GM12878 (cell line): ENCODE measurements around the gene GSTCD. TPM values are rescaled to one million over a fixed set of nuclear protein-coding genes. Genes with fewer than 3 reads are reported as not detected.

Experiments
- ATAC-seq: fragments of 200-7000 bp; cut with Tn5 transposase; 3 replicates; pipeline ENCODE4 v1.9.1; 2020; ENCODE audit warnings: mild to moderate bottlenecking, moderate library complexity
- BruUV-seq: library from RNA; stranded (reverse); fragments of 400-500 nt; replicated peaks from 2 replicates; lab custom pipeline; 2021; lab: Mats Ljungman, UMichigan
- CTCF ChIA-PET: fragments of 300-600 bp; sonication (Branson Sonifier 250); formaldehyde crosslinking; extraction: SDS; loops from one replicate; lab custom pipeline; 2021; ENCODE audit warnings: inconsistent platforms; lab: Yijun Ruan, JAX
- POLR2A ChIA-PET: fragments of 350-600 bp; formaldehyde crosslinking; extraction: SDS; loops from one replicate; lab custom pipeline; 2021; ENCODE audit warnings: inconsistent platforms; lab: Charles Lee
- RAD21 ChIA-PET: fragments of 300-600 bp; sonication (Branson Sonifier 250); formaldehyde crosslinking; loops from one replicate; lab custom pipeline; 2023; ENCODE audit warnings: antibody characterized with exemption; ENCODE audit not compliant: unreplicated experiment; lab: Charles Lee
- SMC1A ChIA-PET: fragments of 300-600 bp; sonication (Branson Sonifier 250); formaldehyde crosslinking; loops from one replicate; lab custom pipeline; 2023; ENCODE audit not compliant: unreplicated experiment, uncharacterized antibody; lab: Charles Lee
- DNase-seq: peaks from one replicate; pipeline ENCODE4 v3.0.0-alpha.2; 2011; ENCODE audit warnings: low read depth, low spot score
- FAIRE-seq: peaks from 3 replicates; lab custom pipeline; 2011; peaks lifted over from hg19 to GRCh38; lab: Jason Lieb, UNC
- H2AFZ ChIP-seq: 2 replicates; pipeline ENCODE4 v1.6.0; 2011; ENCODE audit warnings: low read depth, low read length, control low read depth; ENCODE audit not compliant: control insufficient read depth
- H3K27ac ChIP-seq: 2 replicates; pipeline ENCODE4 v1.5.1; 2011; ENCODE audit warnings: control low read depth; ENCODE audit not compliant: control insufficient read depth, insufficient read depth
- H3K27me3 ChIP-seq, 2 experiments: replicated peaks in 1 of 2; 2 replicates each; pipeline versions ENCODE4 v1.6.0 to v1.6.1; 2011; ENCODE audit warnings: low read length in 1 of 2; ENCODE audit not compliant: control insufficient read depth in 2 of 2, insufficient read depth in 2 of 2
- H3K36me3 ChIP-seq, 2 experiments: 2 replicates each; pipeline ENCODE4 v1.5.1; 2011; ENCODE audit warnings: low read length in 1 of 2; ENCODE audit not compliant: control insufficient read depth in 2 of 2, insufficient read depth in 2 of 2
- H3K4me1 ChIP-seq: 2 replicates; pipeline ENCODE4 v1.6.1; 2011; ENCODE audit warnings: mild to moderate bottlenecking, low read length, moderate library complexity, mixed read lengths; ENCODE audit not compliant: control insufficient read depth, insufficient read depth
- H3K4me2 ChIP-seq: 2 replicates; pipeline ENCODE4 v1.6.0; 2011; ENCODE audit warnings: control low read depth; ENCODE audit not compliant: control insufficient read depth, insufficient read depth
- H3K4me3 ChIP-seq: fragments of 200-600 bp; sonication (generic); 2 replicates; pipeline ENCODE4 v1.5.1; 2016
- H3K79me2 ChIP-seq: 2 replicates; pipeline ENCODE4 v1.6.0; 2011; ENCODE audit warnings: low read length; ENCODE audit not compliant: control insufficient read depth, insufficient read depth
- H3K9ac ChIP-seq: 2 replicates; pipeline ENCODE4 v1.8.0; 2011; ENCODE audit warnings: low read length, control low read depth, mixed read lengths; ENCODE audit not compliant: control insufficient read depth, insufficient read depth
- H3K9me3 ChIP-seq: replicated peaks from 3 replicates; pipeline ENCODE4 v1.5.1; 2011; ENCODE audit warnings: mild to moderate bottlenecking, low read length; ENCODE audit not compliant: control insufficient read depth, insufficient read depth
- H4K20me1 ChIP-seq: 2 replicates; pipeline ENCODE4 v1.6.0; 2011; ENCODE audit not compliant: control insufficient read depth, insufficient read depth
- BCL11A ChIP-seq: IDR thresholded peaks from 2 replicates; pipeline ENCODE4 v1.6.1; 2011; ENCODE audit warnings: low read depth, low read length
- CBX5 ChIP-seq: sonication (generic); IDR thresholded peaks from 2 replicates; pipeline ENCODE4 v1.6.1; 2016; ENCODE audit warnings: low read depth, moderate library complexity, mild to moderate bottlenecking, inconsistent platforms
- FOS ChIP-seq: IDR thresholded peaks from 3 replicates; pipeline ENCODE4 v1.6.1; 2011; ENCODE audit warnings: borderline replicate concordance; ENCODE audit not compliant: insufficient read length; ENCODE audit errors: extremely low read depth
- IRF3 ChIP-seq: fragments of 450-650 bp; IDR thresholded peaks from 2 replicates; pipeline ENCODE4 v1.6.1; 2014; ENCODE audit warnings: mild to moderate bottlenecking
- IRF4 ChIP-seq: IDR thresholded peaks from 2 replicates; pipeline ENCODE4 v1.6.1; 2011; ENCODE audit warnings: low read depth, low read length
- LARP7 ChIP-seq: fragments of 450-650 bp; IDR thresholded peaks from 2 replicates; pipeline ENCODE4 v1.6.1; 2017; ENCODE audit warnings: mild to moderate bottlenecking
- MEF2B ChIP-seq: fragments of 450-650 bp; IDR thresholded peaks from 2 replicates; pipeline ENCODE4 v1.6.1; 2018; ENCODE audit warnings: mild to moderate bottlenecking, moderate library complexity; ENCODE audit not compliant: partially characterized antibody, poor library complexity, severe bottlenecking
- RUNX3 ChIP-seq: IDR thresholded peaks from 2 replicates; pipeline ENCODE4 v1.6.1; 2012; ENCODE audit warnings: low read length, inconsistent platforms
- SMAD5 ChIP-seq: IDR thresholded peaks from 2 replicates; pipeline ENCODE4 v1.6.1; 2016; ENCODE audit warnings: antibody characterized with exemption, low read depth
- STAT3 ChIP-seq: IDR thresholded peaks from 2 replicates; pipeline ENCODE4 v1.6.1; 2011; ENCODE audit warnings: low read depth, low read length, improper control_type of control experiment
- TAF1 ChIP-seq: IDR thresholded peaks from 2 replicates; pipeline ENCODE4 v1.6.1; 2011; ENCODE audit warnings: mild to moderate bottlenecking, low read depth, low read length, borderline replicate concordance
- TCF7 ChIP-seq: IDR thresholded peaks from 2 replicates; pipeline ENCODE4 v1.6.1; 2014; ENCODE audit warnings: antibody characterized with exemption, borderline replicate concordance
- ZBED1 ChIP-seq: IDR thresholded peaks from 2 replicates; pipeline ENCODE4 v1.6.1; 2016; ENCODE audit warnings: borderline replicate concordance
- ZNF217 ChIP-seq: fragments of 450-650 bp; IDR thresholded peaks from 2 replicates; pipeline ENCODE4 v1.6.1; 2017; ENCODE audit warnings: antibody characterized with exemption, mild to moderate bottlenecking
- ZNF384 ChIP-seq: IDR thresholded peaks from 2 replicates; pipeline ENCODE4 v1.6.1; 2012; ENCODE audit warnings: low read depth, mild to moderate bottlenecking, low read length, improper control_type of control experiment, borderline replicate concordance
- WGBS: methylation state at CpG from one replicate; pipeline ENCODE4 v1.1.6; 2016; ENCODE audit warnings: low lambda C conversion rate; ENCODE audit not compliant: insufficient replicate concordance, insufficient coverage; ENCODE audit errors: missing lambda C conversion rate; 5-methylcytosine and 5-hydroxymethylcytosine counted together
- in situ Hi-C: fragments of 300-500 bp; cut with MboI; formaldehyde crosslinking; loops from 9 replicates; pipeline ENCODE4 v1.14.3; 2018; ENCODE audit warnings: mixed read lengths
- intact Hi-C: fragments of 100-400 bp; cut with micrococcal nuclease; formaldehyde crosslinking; loops from one replicate; pipeline ENCODE4 v1.14.2; 2022; ENCODE audit not compliant: unreplicated experiment
- polyA plus RNA-seq, 11 experiments: library from polyadenylated mRNA; depleted of rRNA in 4 of 11; unstranded in 6 of 11; stranded (reverse) in 5 of 11; fragments of >200 nt; fragmentation: Nextera tagmentation in 4 of 11; fragmentation: Illumina TruSeq in 1 of 11; extraction: Ambion mirVana in 4 of 11; extraction: Trizol in 1 of 11; gene quantifications; 1 replicate in 1 of 11; 2 replicates in 10 of 11; pipeline versions ENCODE4 v1.2.1 to v1.2.3, GENCODE V29; 2011 to 2016; ENCODE audit warnings: inconsistent platforms in 2 of 11, missing spikeins in 2 of 11, low read depth in 1 of 11
- total RNA-seq, 4 experiments: library from RNA; depleted of rRNA in 3 of 4; stranded (reverse); fragments of >200 nt in 3 of 4; fragmentation: Illumina TruSeq in 1 of 4; extraction: Trizol in 1 of 4; gene quantifications; 2 replicates each; pipeline versions ENCODE4 v1.2.1 to v1.2.3, GENCODE V29; 2013 to 2021
- TF ChIP-seq, protein P1 (sequence below): fragments of 450-650 bp; IDR thresholded peaks from 2 replicates; pipeline ENCODE4 v1.6.1; 2017; ENCODE audit warnings: low read depth, mild to moderate bottlenecking, moderate library complexity

Gene GSTCD
- total and polyA plus RNA-seq, 10 of the 15 experiments (the other 5 are each of a cell fraction or from before 2014, with no cell fraction given) = 4.3 to 28.4 (median 14.1) TPM

GRCh38 chr4:105741548-105741947 lies 33.0 kb downstream of the GSTCD start:
- H4K20me1 ChIP-seq = no peaks in the 10 kb centered on the region
- H3K36me3 ChIP-seq = peaks cover 2 to 4% of the 10 kb centered on the region in 2 experiments; a peak in 3 of 4 replicates
- no peak for DNase-seq
- ChIA-PET SMC1A (interaction anchor here (1.1 to 1.2 kb wide), 2 partner anchors 10 to 17 kb away, joined by 3 read pairs; no protein-coding TSS in a partner anchor), RAD21 (no interaction called here), CTCF (interaction anchor here (1.5 kb wide), 1 partner anchor 27 kb away, joined by 3 read pairs; no protein-coding TSS in a partner anchor), POLR2A (no interaction called here)
- no peak for FAIRE-seq
- no peak overlapping the region for H3K9ac ChIP-seq
- no peaks in the 10 kb centered on the region for H3K79me2 ChIP-seq
- H3K27ac ChIP-seq = no peak overlapping the region
- TF ChIP-seq FOS (no peak), LARP7 (no peak), ZBED1 (no peak), RUNX3 (no peak), CBX5 (no peak), TAF1 (no peak), BCL11A (no peak), IRF3 (no peak), IRF4 (no peak), ZNF217 (no peak), TCF7 (no peak), ZNF384 (no peak), STAT3 (no peak), SMAD5 (no peak), MEF2B (no peak)
- TF ChIP-seq, protein P1, sequence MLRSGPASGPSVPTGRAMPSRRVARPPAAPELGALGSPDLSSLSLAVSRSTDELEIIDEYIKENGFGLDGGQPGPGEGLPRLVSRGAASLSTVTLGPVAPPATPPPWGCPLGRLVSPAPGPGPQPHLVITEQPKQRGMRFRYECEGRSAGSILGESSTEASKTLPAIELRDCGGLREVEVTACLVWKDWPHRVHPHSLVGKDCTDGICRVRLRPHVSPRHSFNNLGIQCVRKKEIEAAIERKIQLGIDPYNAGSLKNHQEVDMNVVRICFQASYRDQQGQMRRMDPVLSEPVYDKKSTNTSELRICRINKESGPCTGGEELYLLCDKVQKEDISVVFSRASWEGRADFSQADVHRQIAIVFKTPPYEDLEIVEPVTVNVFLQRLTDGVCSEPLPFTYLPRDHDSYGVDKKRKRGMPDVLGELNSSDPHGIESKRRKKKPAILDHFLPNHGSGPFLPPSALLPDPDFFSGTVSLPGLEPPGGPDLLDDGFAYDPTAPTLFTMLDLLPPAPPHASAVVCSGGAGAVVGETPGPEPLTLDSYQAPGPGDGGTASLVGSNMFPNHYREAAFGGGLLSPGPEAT = no peak
- H3K4me1 ChIP-seq = no peaks in the 10 kb centered on the region
- H3K27me3 ChIP-seq = no peaks in the 10 kb centered on the region
- intact Hi-C loops (no loop called here), in situ Hi-C loops (no loop called here)
- H2AFZ ChIP-seq = no peak overlapping the region
- H3K9me3 ChIP-seq = peaks cover 13% of the 10 kb centered on the region
- 73% methylated on average over 2 of the region's 2 CpGs for WGBS
- no peak overlapping the region for H3K4me2 ChIP-seq
- H3K4me3 ChIP-seq = no peak overlapping the region
- no TSS peak for BruUV-seq
- no peak for ATAC-seq
